Measurements from ENCODE around the gene EPS8.

EPS8 gene

DNA sequence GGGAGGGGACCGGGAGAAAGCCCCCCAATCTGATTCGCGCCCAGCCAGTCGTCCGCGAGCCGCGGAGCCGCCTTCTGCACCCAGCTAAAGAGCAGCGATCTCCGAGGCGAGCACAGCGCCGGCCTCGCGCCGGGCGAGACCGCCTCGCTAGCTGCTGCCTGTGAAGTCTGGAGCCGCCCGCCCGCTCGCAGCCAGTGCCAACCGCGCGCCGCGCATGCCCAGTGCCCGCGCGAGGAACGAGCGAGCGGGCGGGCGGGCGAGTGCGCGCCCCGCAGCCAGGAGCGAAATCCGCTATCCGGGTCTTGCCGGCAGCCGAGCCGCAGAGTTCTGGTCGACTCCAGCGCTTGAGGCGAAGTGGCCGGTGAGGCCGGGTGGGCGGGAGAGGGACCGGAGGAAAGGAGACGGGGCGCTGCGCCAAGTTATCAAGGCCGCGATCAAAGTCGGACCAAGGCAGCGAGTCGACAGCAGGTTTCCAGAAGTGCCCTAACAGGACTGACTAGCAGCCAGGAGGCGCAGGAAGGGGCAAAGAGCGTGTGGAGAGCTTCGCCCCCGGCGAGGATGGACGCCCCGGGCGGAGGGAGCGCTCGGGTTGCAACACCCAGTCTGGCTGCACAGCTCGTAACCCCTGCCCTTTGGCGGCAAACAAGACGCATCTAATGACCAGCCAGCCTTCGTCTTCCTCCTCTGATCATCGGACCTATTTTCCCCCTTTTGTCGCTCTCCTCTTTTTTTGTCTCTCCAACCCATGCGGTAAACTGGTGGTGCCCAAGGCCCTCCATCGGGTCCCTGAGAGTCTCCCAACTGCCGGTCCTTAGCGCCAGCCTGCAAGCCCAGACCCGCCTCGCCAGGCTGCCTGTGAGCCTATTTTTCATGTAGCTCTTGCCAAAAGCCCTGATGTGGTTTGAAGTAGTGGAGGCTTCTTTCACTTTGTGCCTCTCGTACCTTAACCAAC lies at the start of gene EPS8:
EPS8 (minus strand) TSS at position 169 of the 952 bp plus-strand sequence. CDS start 106,437 bp downstream, outside the sequence.
- DNase-seq, result peak; percentile 83

DNA sequence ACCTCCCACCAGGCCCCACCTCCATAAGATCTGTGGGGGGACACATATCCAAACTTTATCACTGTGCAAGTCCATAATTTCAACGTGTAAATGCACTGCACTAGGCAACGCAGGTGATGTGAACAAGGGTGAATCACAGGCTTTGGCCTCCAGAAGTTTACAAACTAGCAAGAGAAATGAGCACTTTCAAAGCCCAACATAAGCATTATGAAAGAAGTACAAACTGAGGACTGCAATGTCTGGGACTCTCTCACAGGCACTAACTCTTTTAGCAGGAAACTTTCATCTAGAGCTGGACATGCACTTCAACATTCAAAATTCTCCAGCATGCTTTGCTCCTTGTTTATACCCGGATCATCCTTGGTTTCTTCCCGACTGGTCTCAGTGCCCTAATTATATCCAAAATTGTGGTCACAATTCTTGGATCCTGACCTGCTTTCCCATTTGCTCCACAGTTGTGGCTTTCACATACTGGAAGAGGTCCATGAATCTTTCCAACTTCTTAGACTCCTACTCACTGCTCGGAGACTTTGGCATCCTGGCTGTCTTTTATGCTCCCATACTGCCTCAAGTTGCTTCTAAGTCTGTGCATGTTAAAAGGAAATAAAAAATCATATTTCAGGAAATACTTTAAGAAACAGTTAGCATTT lies 48.1 kb upstream of the EPS8 start:
- no peak for DNase-seq

DNA sequence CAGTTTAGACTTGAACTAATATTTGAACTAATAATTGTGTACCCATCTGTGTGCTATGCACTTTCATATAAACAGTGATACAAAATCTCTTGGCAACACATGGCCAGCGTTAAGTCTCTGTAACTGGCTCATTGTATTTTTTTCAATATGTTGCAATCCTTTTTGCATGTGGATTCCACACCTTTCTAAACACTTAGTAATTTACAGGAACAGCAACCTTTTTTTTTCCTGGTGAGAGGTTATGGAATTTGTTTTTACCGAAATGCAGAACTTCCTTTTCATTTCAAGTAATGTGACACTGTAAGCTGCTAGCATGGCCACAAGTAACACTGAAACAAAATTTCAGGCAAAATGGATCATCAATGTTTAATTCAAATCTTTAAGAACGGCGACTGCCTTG lies 45.4 kb upstream of the EPS8 start:
- DNase-seq, result no peak

DNA sequence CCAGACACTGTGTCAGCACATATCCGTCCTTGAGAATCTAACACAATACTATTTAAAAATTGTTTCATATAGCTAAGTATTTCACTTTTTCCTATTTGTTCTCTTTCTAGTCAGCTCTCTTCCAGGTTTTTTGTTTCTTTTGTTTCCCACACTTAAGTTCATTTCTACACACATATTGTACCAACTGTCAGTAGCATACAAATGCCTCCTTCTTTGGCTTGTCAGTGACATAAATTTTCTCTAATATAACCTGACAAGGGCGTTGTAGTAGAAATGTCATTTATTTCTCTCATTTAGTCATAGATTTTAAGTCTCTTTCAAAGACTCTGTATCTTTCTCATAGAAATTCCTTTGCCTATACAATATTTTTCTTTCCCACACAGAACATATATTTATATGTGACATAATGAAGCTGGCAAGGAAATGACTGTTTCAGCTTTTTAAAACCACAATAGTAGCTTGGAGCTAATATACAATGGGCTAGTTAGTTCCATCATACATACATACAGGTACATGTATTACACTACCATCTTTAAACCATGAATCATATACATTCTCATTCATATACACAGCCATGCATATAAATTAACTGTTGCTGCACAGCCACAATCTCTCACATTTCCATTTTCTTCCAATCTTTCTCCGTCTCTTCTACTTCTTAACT lies 42.3 kb upstream of the EPS8 start:
- DNase-seq, result no peak

DNA sequence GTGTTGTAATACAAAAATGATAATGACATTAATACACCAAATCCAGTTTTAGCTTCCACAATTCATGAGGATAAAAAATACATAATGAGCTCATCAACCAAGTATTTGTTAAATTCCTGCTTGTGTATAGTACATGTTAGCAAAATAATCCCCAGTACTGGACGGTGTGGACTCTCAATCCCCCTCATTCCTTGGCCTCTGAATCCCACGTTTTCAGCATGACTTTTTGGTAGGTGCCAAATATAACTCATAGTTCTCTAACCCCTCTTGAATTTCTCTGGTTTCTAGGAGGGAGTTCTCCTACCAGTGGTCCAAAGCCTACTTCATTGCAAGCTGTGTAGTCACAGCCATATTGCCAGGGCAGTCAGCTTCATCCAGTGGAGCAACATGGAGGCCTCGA lies 41.4 kb upstream of the EPS8 start:
- DNase-seq, result no peak

DNA sequence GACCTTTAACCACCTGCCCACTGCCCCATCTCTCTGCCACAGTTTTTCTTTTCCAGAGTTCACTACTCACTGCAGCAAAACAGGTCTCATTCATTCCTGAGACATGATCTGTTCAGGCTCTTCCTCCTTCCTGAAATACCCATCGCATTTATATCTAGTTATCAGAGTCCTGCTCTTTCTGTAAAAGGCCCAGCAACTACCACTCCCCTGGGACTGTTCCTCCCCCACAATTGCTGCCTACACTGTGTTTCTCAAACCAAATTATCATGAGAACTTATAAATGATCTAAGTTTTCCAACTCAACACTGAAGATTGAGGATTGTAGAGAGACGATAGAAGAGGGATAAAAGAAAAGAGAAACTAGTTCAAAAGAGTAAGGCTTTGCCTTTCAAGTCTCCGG lies 40.8 kb upstream of the EPS8 start:
- no peak for DNase-seq

DNA sequence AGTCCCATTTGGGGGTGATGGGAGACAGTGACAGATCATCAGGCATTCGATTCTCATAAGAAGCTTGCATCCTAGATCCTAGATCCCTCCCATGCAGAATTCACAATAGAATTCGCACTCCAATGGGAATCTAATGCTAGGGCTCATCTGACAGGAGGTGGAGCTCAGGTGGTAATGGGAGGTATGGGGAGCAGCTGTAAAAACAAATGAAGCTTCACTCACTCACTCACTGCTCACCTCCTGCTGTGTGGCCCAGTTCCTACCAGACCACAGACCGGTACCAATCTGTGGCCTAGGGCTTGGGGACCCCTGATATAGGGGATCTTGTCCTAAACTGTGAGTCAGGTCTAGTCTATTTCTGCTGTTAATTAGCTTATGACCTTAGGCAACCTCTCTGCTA lies 40.1 kb upstream of the EPS8 start:
- DNase-seq, result no peak

DNA sequence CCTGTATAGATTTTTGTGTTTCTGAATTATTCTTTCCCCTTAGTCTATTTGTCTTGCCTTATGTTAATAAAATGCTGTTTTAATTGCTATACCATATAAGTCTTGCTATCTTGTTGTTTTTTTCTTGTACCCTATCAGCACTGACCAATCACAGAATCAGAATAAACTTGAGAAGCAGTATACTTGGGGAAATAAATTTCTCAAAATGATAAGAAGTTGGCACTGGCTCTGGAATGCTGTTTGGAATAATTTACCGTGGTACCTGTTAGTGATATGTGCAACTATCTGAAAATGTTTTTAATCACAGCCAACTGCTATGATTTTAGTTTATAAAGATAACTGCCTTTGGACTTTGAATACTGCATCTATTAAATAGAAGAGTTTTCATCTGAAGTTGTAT lies 37.9 kb upstream of the EPS8 start:
- no peak for DNase-seq

DNA sequence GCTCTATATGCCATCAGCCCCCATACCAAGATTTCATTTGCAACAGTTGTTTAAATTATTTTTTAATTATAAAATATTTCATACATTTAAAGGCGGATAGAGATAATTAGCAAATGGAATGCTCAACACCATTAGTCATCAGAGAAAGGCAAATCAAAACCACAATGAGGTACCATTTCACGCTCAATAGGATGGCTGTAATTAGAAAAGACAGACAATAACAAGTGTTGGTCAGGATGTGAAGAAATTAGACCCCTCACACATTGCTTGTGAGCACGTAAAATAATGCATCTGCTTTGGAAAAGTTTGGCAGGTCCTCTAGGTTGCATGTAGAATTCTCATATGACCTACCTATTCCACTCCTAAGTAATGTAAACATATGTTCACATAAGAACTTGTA lies 35.3 kb upstream of the EPS8 start:
- DNase-seq, result no peak

DNA sequence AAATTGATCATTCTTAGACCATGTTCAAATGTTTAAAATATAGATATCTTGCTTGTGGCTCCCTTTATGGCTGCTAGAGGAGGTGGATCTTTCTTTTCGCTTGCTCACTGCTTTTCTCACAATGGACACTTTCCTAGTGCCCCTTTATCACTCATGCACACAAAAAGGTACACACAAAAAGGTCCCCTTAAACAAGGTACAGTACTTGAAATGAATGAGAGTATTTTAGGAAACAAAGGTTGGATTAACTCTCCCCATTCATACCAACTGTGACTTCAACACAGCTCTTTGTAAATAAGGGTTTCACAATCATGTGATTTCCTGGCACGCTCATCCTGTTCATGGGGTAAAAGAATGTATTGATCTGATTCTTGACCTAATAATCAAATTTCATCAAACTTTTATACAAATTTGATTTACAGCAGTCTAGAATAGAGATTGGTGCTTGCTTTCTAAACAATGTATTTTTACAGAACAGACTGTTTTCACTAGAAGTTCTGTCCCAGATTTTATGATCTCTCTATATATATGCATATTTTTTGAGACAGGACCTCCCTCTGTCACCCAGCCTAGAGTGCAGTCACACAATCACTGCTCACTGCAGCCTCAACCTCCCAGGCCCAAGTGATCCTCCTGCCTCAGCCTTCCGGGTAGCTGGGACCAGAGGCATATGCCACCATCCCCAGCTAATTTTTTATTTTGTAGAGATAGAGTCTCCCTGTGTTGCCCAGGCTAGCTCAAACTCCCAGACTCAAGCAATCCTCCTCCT lies 34.4 kb upstream of the EPS8 start:
- no peak for DNase-seq

DNA sequence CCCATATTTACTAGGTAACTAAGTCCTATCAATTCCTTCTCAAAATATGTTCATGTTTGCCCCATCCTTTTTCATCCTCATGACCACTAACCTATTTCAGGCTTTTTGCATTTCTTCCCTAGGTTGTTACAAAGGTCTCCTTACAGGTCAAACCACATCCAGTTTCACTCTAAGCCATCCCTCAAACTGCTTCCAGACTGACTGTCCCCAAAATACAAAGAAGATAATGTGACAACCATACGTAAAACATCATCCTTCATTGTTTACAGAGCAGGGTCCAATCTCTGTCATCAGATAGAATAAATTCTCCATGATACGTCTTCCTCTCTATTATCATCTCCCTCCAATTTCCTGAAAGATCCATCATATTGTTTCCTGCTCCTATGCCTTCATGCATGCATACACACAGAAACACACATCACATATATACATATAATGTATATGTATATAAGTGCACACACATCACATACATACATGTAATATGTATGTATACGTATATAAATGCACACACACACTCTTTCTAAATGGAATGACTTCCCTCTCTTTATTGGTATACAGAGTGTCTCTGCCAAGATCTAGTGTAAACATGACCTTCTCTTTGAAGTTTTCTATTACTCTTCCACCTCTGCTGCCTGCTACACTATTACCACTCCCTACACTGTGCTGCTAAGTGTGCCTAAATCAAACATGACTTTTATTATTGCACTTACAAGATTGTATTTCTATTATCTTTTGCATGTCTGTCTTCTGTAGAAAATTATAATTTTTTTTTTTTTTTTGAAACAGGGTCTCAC lies 30.7 kb upstream of the EPS8 start:
- DNase-seq, result no peak

DNA sequence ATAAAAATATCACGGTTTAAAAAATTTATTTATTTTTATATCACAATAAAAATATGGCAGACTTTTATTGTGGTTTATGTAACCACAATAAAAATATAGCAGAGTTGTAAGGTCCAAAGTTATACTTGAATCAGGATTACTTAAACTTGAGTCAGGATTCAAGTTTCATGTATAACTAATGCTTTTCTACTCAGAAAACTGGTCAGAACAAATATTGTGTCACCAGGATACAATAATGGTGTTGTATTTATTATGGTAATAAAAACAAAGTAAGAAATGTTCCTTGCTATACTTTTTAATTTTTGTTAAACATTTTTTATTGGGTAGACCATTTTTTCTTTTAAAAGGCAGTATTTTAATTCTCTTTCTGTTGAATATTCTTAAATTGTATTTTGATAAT lies 29.2 kb upstream of the EPS8 start:
- DNase-seq, result no peak

DNA sequence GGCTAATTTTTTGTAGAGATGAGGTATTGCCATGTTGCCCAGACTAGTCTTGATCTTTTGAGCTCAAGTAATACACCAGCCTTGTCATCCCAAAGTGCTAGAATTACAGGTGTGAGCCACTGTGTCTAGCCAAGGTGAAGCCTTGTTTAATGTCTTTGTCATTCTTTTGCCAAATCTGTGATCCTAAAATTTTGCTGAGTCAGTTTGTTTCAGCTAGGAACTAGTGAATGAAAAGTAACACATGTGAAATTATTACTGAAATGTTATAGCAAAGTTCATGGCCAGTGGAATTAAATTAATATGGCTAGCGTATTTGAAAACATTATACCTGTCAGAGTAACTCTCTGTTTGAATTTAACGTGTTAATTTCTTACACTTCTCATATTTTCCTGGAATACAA lies 26.5 kb upstream of the EPS8 start:
- no peak for DNase-seq

DNA sequence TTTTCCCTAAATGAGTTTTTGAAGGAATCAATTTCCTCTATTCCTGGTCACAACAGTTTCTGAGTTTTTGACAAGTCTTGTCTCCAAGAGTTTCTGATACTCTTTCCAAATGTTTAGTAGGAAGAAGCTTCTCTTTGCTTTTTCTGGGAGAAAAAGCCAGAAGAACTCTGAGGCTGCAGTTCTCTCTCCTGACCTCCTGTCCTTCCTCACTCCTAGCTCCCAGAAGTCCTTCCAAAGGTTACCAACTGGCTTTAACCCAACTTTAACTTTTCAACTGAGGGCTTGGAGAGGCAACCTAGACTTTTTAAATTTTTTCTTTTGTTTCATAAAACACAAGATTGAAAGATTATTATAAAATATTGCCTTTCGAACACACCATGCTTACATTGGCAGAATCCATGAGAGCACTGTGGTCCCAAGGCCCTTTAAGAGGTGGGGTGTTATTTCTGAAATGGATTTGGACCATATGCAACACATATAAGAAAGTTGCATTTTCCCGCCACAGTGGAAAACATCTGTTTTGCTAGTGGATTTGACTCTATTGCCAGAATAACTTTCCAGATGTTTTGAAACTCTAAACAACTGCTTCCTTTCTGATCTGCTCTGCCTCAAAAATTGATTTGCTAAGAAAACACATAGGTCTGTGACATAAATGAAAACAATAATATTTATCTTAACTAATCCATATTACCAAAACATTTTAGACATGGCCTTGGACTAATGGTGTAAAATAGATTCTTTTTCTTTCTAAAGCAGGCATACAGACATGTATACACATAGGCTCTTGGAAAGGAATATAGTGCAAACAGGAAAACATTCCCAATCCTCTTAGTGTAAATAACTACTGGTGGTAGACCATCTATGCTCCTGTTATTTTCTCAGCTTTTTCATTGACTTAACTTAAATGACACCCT lies 22.3 kb upstream of the EPS8 start:
- no peak for DNase-seq

DNA sequence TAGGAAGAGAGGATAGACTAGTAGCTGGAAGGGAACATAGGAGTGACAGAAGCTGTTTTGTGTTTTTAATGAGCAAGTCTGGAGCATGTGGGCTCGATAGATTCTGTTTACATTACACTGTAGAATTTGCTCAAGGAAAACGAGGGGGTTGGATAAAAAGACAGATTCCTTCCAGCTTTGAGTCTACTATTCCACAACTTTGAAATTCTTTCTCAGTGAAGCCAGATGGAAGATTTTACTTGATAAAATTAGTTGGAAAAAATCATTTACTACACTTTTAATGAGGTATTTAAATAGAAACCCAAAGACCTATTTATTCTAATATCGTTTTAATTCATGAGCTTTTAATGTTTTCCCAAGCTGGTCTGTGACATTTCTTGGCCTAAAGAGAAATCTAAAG lies 19.5 kb upstream of the EPS8 start:
- DNase-seq, result no peak

DNA sequence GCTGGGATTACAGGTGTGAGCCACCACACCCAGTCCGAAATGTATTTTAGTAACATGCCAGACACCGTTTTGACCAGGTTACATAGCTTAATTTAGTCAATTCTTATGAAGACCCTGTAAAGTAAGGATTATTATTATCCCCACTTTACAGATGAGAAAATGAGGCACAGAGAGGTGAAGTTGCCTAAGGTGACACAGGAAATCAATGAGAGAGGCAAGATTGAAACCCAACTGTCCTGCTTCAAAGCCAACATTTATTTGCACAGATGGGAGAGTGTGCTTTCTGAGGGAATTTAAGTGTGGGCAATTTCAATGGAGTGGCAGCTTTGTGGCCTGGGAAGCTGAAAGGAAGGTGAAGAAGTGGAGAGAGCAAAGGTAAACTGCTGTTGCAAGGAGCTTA lies 19.1 kb upstream of the EPS8 start:
- DNase-seq, result no peak

DNA sequence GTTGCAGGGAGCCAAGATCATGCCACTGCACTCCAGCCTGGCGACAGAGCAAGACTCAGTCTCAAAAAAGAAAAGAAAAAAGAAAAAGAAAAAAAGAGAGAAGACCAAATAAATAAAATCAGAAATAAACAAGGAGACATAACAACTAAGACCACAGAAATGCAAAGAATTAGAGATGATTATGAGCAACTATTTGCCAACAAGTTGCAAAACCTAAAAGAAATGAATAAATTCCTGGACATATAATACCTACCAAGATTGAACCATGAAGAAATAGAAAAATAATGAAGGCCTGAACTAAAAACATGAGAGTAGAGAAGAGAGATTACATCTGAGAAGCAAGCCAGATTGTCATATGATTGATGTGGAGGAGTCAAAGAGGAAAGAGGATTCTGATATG lies 17.6 kb upstream of the EPS8 start:
- DNase-seq, result no peak

DNA sequence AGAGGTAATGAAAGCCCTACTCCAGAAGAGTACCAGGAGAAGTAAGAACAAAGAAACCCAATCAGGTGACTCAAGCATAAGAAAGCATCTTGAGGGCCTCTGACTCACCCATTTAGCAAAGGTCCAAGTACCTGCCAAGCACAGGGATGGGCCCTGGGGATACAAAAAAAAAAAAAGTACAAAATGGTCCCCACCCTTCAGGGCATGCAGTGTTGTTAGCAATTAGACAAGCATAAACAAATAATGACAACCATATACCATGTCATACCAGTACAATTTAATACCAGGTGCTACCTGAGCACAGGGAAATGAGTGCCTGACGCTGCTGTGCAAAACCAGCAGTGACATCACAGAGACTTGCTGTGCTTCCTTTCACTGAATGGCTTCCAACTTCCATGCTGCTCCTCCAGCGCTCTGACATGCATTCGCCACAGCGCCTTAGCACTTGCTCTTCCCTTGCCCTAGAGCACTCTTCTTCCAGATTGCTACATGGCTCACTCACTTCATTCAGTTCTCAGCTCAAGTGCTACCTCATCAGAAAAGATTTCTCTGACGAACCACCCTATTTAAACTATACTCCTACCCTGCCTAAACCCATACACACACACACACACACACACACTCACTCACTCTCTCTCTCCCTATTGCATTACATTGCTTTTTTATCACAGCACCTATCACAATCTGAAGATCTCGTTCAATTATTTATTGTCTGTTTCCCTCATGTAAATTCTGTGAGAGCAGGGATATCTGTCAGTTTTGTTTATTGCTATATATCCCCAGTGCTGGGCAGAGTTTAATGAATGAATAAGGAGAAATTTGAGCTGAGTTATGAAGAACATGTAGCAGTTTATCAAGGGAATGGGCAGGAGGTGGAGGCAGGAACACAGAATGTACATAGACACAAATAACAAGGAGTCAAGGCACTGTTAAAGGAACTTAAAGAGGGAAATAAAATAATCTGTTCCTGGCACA lies 12.9 kb upstream of the EPS8 start:
- DNase-seq, result no peak

DNA sequence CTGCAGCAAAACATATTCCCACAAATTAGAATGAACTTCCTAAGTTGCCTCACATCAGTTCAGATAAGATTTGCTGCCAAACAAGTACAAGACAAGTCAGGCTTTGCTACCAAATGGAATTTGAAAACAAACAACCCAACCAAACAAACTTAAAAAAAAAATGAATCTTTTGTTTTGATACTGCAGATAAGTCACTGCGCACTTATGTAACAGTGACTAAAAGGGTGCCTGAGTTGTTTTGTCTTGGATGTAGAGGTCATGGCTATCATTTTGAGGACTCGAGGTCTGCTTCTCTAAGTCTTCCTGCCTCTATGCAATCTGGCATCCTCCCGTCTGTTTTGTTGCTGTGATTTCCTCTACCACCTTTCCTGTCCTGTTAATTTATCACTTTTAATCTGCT lies 11.1 kb upstream of the EPS8 start:
- DNase-seq, result no peak

DNA sequence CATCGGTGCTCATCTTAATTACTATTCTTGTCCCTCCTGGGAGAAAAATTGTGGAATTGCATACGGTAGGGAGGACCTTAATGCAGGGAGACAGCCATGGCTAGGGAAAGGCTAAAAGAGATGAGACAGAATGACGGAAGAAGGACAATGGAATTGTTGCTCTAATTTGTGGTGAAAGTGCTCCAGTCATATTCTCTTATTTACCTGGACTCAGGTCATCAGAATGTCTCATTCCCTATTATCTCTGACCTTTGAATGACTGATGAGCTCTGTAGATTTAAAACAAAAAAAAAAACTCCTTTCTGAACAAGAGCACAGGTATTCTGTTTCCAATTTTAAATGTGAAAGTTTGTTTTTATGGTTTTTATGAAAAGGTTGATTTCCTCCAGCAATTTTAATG lies 8.6 kb upstream of the EPS8 start:
- DNase-seq, result no peak
